ENCODE results near the gene SLC22A6.

GRCh38 chr11:62958547-62959421, 26.0 kb downstream of the SLC22A6 start:
- TF ChIP-seq POLR2A (IDR thresholded peaks at IDR 0.05; ENCODE audit: low read length), result no peak
- TF ChIP-seq CTCF (IDR thresholded peaks at IDR 0.05), result no peak
- TF ChIP-seq HDAC2 (IDR thresholded peaks at IDR 0.05), result no peak
- TF ChIP-seq, protein P1, sequence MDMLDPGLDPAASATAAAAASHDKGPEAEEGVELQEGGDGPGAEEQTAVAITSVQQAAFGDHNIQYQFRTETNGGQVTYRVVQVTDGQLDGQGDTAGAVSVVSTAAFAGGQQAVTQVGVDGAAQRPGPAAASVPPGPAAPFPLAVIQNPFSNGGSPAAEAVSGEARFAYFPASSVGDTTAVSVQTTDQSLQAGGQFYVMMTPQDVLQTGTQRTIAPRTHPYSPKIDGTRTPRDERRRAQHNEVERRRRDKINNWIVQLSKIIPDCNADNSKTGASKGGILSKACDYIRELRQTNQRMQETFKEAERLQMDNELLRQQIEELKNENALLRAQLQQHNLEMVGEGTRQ (IDR thresholded peaks at IDR 0.05), result no peak

Measured in A549 (cell line).